ENCODE results near the gene PCDH9.

- TF ChIP-seq CTCF (IDR thresholded peaks at IDR 0.05) (no peak), POLR2A (IDR thresholded peaks at IDR 0.05) (no peak)
Measured at GRCh38 chr13:66992183-66992582, 238.0 kb downstream of the PCDH9 start.
